HG03575 (cell line): ENCODE measurements around the gene GRID2.

ENCODE experiments used
- ATAC-seq: cut with Tn5 transposase; IDR thresholded peaks from one replicate; pipeline ENCODE4 v1.9.1; 2021; ENCODE audit not compliant: unreplicated experiment, insufficient number of reproducible peaks, low FRiP score; ENCODE audit errors: extremely low read depth

The GRID2 gene

GRCh38 chr4:92304121-92304520 is 355 bp downstream of the GRID2 start:
- ATAC-seq, result no peak

GRCh38 chr4:92304606-92305005 is 840 bp downstream of the GRID2 start:
- no peak for ATAC-seq

- no peak for ATAC-seq
Observed at GRCh38 chr4:92305148-92305877, 1.5 kb downstream of the GRID2 start.

GRCh38 chr4:92305878-92306520 is 2.2 kb downstream of the GRID2 start:
- ATAC-seq, result no peak

- no peak for ATAC-seq
Observed at GRCh38 chr4:92307181-92307580, 3.4 kb downstream of the GRID2 start.

- no peak for ATAC-seq
Observed at GRCh38 chr4:92307866-92308265, 4.1 kb downstream of the GRID2 start.

GRCh38 chr4:92317047-92317446 is 13.3 kb downstream of the GRID2 start:
- ATAC-seq, result no peak

GRCh38 chr4:92328095-92328494 is 24.3 kb downstream of the GRID2 start:
- ATAC-seq, result no peak

GRCh38 chr4:92333016-92333415 is 29.2 kb downstream of the GRID2 start:
- no peak for ATAC-seq

- no peak for ATAC-seq
Observed at GRCh38 chr4:92334716-92335350, 31.1 kb downstream of the GRID2 start.

- ATAC-seq, result no peak
Observed at GRCh38 chr4:92339676-92340075, 35.9 kb downstream of the GRID2 start.

- ATAC-seq, result no peak
Observed at GRCh38 chr4:92344216-92344615, 40.5 kb downstream of the GRID2 start.

GRCh38 chr4:92346289-92346688 is 42.5 kb downstream of the GRID2 start:
- ATAC-seq, result no peak

GRCh38 chr4:92357966-92358365 is 54.2 kb downstream of the GRID2 start:
- ATAC-seq, result no peak

GRCh38 chr4:92359491-92359890 is 55.7 kb downstream of the GRID2 start:
- ATAC-seq, result no peak

GRCh38 chr4:92362028-92362427 is 58.3 kb downstream of the GRID2 start:
- ATAC-seq, result no peak

GRCh38 chr4:92368653-92369052 is 64.9 kb downstream of the GRID2 start:
- ATAC-seq, result no peak

GRCh38 chr4:92381616-92382015 is 77.8 kb downstream of the GRID2 start:
- no peak for ATAC-seq

GRCh38 chr4:92382128-92382527 is 78.4 kb downstream of the GRID2 start:
- no peak for ATAC-seq

GRCh38 chr4:92387459-92388069 is 83.8 kb downstream of the GRID2 start:
- ATAC-seq, result peak; percentile 65
